ENCODE results near the gene CFAP221. TPM values are rescaled to one million over a fixed set of nuclear protein-coding genes. Genes with fewer than 3 reads are reported as not detected.

CFAP221 gene
- total and polyA plus RNA-seq, 4 experiments from 2014 or later, result not detected

GRCh38 chr2:119516121-119516520, 28.1 kb upstream of the CFAP221 start:
- H3K4me3 ChIP-seq (ENCODE audit: low read length in 2 of 2), result no peak overlapping the region
- no peaks in the 10 kb centered on the region for H3K27me3 ChIP-seq (ENCODE audit: insufficient read depth, low read length)
- Mint-ChIP-seq H3K27ac (no peak overlapping the region), H3K9me3 (peaks cover 0 to 4% (median 0%) of the 10 kb centered on the region in 8 donors), H3K4me3 (no peak overlapping the region), H3K27me3 (peaks cover 12 to 19% of the 10 kb centered on the region in 2 donors), H3K36me3 (no peaks in the 10 kb centered on the region), H3K4me1 (no peaks in the 10 kb centered on the region)
- no peaks in the 10 kb centered on the region for H3K9me3 ChIP-seq (ENCODE audit: control insufficient read depth in 1 of 2, low read length in 2 of 2)
- intact Hi-C loops (cut with micrococcal nuclease), result no loop called here
- H3K27ac ChIP-seq (ENCODE audit: low read depth, low read length), result no peak overlapping the region
- CTCF ChIA-PET (ENCODE audit: partially characterized antibody), result no interaction called here
- no peak for DNase-seq
- no peaks in the 10 kb centered on the region for H3K36me3 ChIP-seq (ENCODE audit: insufficient read depth, low read length)
- POLR2A ChIA-PET (ENCODE audit: partially characterized antibody), result no interaction called here
- H3K4me1 ChIP-seq (ENCODE audit: insufficient read depth, low read length), result no peaks in the 10 kb centered on the region

GRCh38 chr2:119517433-119517832, 26.8 kb upstream of the CFAP221 start:
- Mint-ChIP-seq H3K36me3 (no peaks in the 10 kb centered on the region), H3K27me3 (peaks cover 12 to 22% of the 10 kb centered on the region in 2 donors), H3K4me1 (no peaks in the 10 kb centered on the region), H3K9me3 (peaks cover 0 to 6% (median 0%) of the 10 kb centered on the region in 8 donors), H3K4me3 (no peak overlapping the region), H3K27ac (no peak overlapping the region)
- POLR2A ChIA-PET (ENCODE audit: partially characterized antibody), result no interaction called here
- H3K4me1 ChIP-seq (ENCODE audit: insufficient read depth, low read length), result no peaks in the 10 kb centered on the region
- CTCF ChIA-PET (ENCODE audit: partially characterized antibody), result no interaction called here
- peak in 1 of 5 donors; percentile 10 for DNase-seq
- no peak overlapping the region for H3K4me3 ChIP-seq (ENCODE audit: low read length in 2 of 2)
- H3K27ac ChIP-seq (ENCODE audit: low read depth, low read length), result no peak overlapping the region
- no peaks in the 10 kb centered on the region for H3K9me3 ChIP-seq (ENCODE audit: control insufficient read depth in 1 of 2, low read length in 2 of 2)
- intact Hi-C loops (cut with micrococcal nuclease), result no loop called here
- H3K36me3 ChIP-seq (ENCODE audit: insufficient read depth, low read length), result no peaks in the 10 kb centered on the region
- H3K27me3 ChIP-seq (ENCODE audit: insufficient read depth, low read length), result no peaks in the 10 kb centered on the region

- CTCF ChIA-PET (ENCODE audit: partially characterized antibody), result no interaction called here
- H3K27ac Mint-ChIP-seq, result no peak overlapping the region
- Histone ChIP-seq H3K9me3 (ENCODE audit: control insufficient read depth in 1 of 2, low read length in 2 of 2) (no peaks in the 10 kb centered on the region), H3K36me3 (ENCODE audit: insufficient read depth, low read length) (no peaks in the 10 kb centered on the region), H3K4me3 (ENCODE audit: low read length in 2 of 2) (no peak overlapping the region), H3K27ac (ENCODE audit: low read depth, low read length) (no peak overlapping the region), H3K4me1 (ENCODE audit: insufficient read depth, low read length) (no peaks in the 10 kb centered on the region), H3K27me3 (ENCODE audit: insufficient read depth, low read length) (no peaks in the 10 kb centered on the region)
- no peaks in the 10 kb centered on the region for H3K36me3 Mint-ChIP-seq
- H3K4me3 Mint-ChIP-seq, result no peak overlapping the region
- H3K27me3 Mint-ChIP-seq, result peaks cover 11 to 29% of the 10 kb centered on the region in 2 donors
- intact Hi-C loops (cut with micrococcal nuclease), result no loop called here
- POLR2A ChIA-PET (ENCODE audit: partially characterized antibody), result no interaction called here
- peaks cover 0 to 6% (median 0%) of the 10 kb centered on the region in 8 donors for H3K9me3 Mint-ChIP-seq
- DNase-seq, result no peak
- H3K4me1 Mint-ChIP-seq, result no peaks in the 10 kb centered on the region
Observed at GRCh38 chr2:119518401-119519056, 25.7 kb upstream of the CFAP221 start.

- Histone ChIP-seq H3K27me3 (ENCODE audit: insufficient read depth, low read length) (no peaks in the 10 kb centered on the region), H3K4me3 (ENCODE audit: low read length in 2 of 2) (no peak overlapping the region), H3K9me3 (ENCODE audit: control insufficient read depth in 1 of 2, low read length in 2 of 2) (no peaks in the 10 kb centered on the region), H3K27ac (ENCODE audit: low read depth, low read length) (no peak overlapping the region), H3K4me1 (ENCODE audit: insufficient read depth, low read length) (no peaks in the 10 kb centered on the region), H3K36me3 (ENCODE audit: insufficient read depth, low read length) (no peaks in the 10 kb centered on the region)
- Mint-ChIP-seq H3K9me3 (peaks cover 0 to 6% (median 0%) of the 10 kb centered on the region in 8 donors), H3K27ac (no peak overlapping the region), H3K4me1 (no peaks in the 10 kb centered on the region), H3K36me3 (no peaks in the 10 kb centered on the region), H3K4me3 (no peak overlapping the region), H3K27me3 (peaks cover 13 to 31% of the 10 kb centered on the region in 2 donors)
- intact Hi-C loops (cut with micrococcal nuclease), result no loop called here
- POLR2A ChIA-PET (ENCODE audit: partially characterized antibody), result no interaction called here
- DNase-seq, result no peak
- CTCF ChIA-PET (ENCODE audit: partially characterized antibody), result no interaction called here
Observed at GRCh38 chr2:119519057-119519408, 25.2 kb upstream of the CFAP221 start.

- Histone ChIP-seq H3K36me3 (ENCODE audit: insufficient read depth, low read length) (no peaks in the 10 kb centered on the region), H3K4me1 (ENCODE audit: insufficient read depth, low read length) (no peaks in the 10 kb centered on the region), H3K9me3 (ENCODE audit: control insufficient read depth in 1 of 2, low read length in 2 of 2) (no peaks in the 10 kb centered on the region), H3K4me3 (ENCODE audit: low read length in 2 of 2) (no peak overlapping the region), H3K27ac (ENCODE audit: low read depth, low read length) (no peak overlapping the region), H3K27me3 (ENCODE audit: insufficient read depth, low read length) (peaks cover 3% of the 10 kb centered on the region)
- no peak for DNase-seq
- no peak overlapping the region for H3K4me3 Mint-ChIP-seq
- no peaks in the 10 kb centered on the region for H3K4me1 Mint-ChIP-seq
- peaks cover 0 to 6% (median 0%) of the 10 kb centered on the region in 8 donors for H3K9me3 Mint-ChIP-seq
- H3K36me3 Mint-ChIP-seq, result no peaks in the 10 kb centered on the region
- peaks cover 14 to 31% of the 10 kb centered on the region in 2 donors for H3K27me3 Mint-ChIP-seq
- no peak overlapping the region for H3K27ac Mint-ChIP-seq
- CTCF ChIA-PET (ENCODE audit: partially characterized antibody), result no interaction called here
- POLR2A ChIA-PET (ENCODE audit: partially characterized antibody), result no interaction called here
- intact Hi-C loops (cut with micrococcal nuclease), result no loop called here
Observed at GRCh38 chr2:119520696-119521432, 23.4 kb upstream of the CFAP221 start.

GRCh38 chr2:119521433-119522050, 22.7 kb upstream of the CFAP221 start:
- Histone ChIP-seq H3K4me1 (ENCODE audit: insufficient read depth, low read length) (no peaks in the 10 kb centered on the region), H3K27ac (ENCODE audit: low read depth, low read length) (no peak overlapping the region), H3K36me3 (ENCODE audit: insufficient read depth, low read length) (no peaks in the 10 kb centered on the region), H3K27me3 (ENCODE audit: insufficient read depth, low read length) (peaks cover 3% of the 10 kb centered on the region), H3K4me3 (ENCODE audit: low read length in 2 of 2) (no peak overlapping the region), H3K9me3 (ENCODE audit: control insufficient read depth in 1 of 2, low read length in 2 of 2) (no peaks in the 10 kb centered on the region)
- H3K4me3 Mint-ChIP-seq, result no peak overlapping the region
- ChIA-PET POLR2A (ENCODE audit: partially characterized antibody) (no interaction called here), CTCF (ENCODE audit: partially characterized antibody) (no interaction called here)
- no peaks in the 10 kb centered on the region for H3K36me3 Mint-ChIP-seq
- DNase-seq, result no peak
- peaks cover 20 to 31% of the 10 kb centered on the region in 2 donors for H3K27me3 Mint-ChIP-seq
- H3K27ac Mint-ChIP-seq, result no peak overlapping the region
- peaks cover 0 to 6% (median 0%) of the 10 kb centered on the region in 8 donors for H3K9me3 Mint-ChIP-seq
- intact Hi-C loops (cut with micrococcal nuclease), result no loop called here
- no peaks in the 10 kb centered on the region for H3K4me1 Mint-ChIP-seq

GRCh38 chr2:119522671-119523070, 21.6 kb upstream of the CFAP221 start:
- H3K27me3 Mint-ChIP-seq, result peaks cover 19 to 38% of the 10 kb centered on the region in 2 donors
- H3K27ac Mint-ChIP-seq, result no peak overlapping the region

More at GRCh38 chr2:119522671-119523070, 21.6 kb upstream of the CFAP221 start:
- Mint-ChIP-seq H3K4me3 (no peak overlapping the region), H3K36me3 (no peaks in the 10 kb centered on the region), H3K9me3 (peaks cover 0 to 4% (median 0%) of the 10 kb centered on the region in 8 donors), H3K4me1 (no peaks in the 10 kb centered on the region)
- ChIA-PET POLR2A (ENCODE audit: partially characterized antibody) (no interaction called here), CTCF (ENCODE audit: partially characterized antibody) (no interaction called here)
- no peaks in the 10 kb centered on the region for H3K4me1 ChIP-seq (ENCODE audit: insufficient read depth, low read length)
- intact Hi-C loops (cut with micrococcal nuclease), result no loop called here
- no peaks in the 10 kb centered on the region for H3K9me3 ChIP-seq (ENCODE audit: control insufficient read depth in 1 of 2, low read length in 2 of 2)
- H3K36me3 ChIP-seq (ENCODE audit: insufficient read depth, low read length), result no peaks in the 10 kb centered on the region
- no peak overlapping the region for H3K27ac ChIP-seq (ENCODE audit: low read depth, low read length)
- no peak for DNase-seq
- H3K4me3 ChIP-seq (ENCODE audit: low read length in 2 of 2), result no peak overlapping the region
- peaks cover 3% of the 10 kb centered on the region for H3K27me3 ChIP-seq (ENCODE audit: insufficient read depth, low read length)
